Measurements from ENCODE around the gene CCNG1.

The CCNG1 gene

DNA sequence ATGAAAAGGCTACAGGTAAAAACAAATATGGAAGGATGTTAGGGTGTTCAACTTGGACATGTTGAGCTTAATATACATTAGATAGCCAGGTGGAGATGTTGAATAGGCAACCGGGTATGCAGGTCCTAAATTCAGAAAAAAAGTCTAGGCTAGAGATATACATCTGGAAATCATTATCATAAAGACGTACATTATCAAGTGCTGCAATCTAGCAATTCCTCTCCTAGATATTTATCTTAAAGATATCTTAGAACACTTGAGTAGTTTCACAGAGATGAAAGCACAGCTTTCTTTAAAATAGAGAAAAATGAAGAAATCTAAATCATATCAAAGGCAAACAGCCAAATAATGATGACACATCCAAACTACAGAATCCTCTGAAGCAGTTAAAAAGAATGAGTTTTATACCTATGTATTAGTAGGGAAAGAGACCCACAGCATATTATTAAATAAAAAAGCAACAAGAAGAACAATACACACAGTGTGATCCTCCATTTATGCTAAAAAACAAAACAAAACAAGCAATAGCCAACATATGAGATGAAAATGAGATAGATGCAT, 18.7 kb downstream of the CCNG1 start:
- peak overlapping the region; percentile 85 for H3K4me2 ChIP-seq (ENCODE audit: low read depth, low read length, poor library complexity, severe bottlenecking)
- no peaks in the 10 kb centered on the region for H3K9me3 ChIP-seq (ENCODE audit: insufficient read depth, low read depth, low read length)
- H3K9me2 ChIP-seq (replicated peaks; ENCODE audit: low read depth, low read length): no peaks in the 10 kb centered on the region
- TF ChIP-seq, protein P1, sequence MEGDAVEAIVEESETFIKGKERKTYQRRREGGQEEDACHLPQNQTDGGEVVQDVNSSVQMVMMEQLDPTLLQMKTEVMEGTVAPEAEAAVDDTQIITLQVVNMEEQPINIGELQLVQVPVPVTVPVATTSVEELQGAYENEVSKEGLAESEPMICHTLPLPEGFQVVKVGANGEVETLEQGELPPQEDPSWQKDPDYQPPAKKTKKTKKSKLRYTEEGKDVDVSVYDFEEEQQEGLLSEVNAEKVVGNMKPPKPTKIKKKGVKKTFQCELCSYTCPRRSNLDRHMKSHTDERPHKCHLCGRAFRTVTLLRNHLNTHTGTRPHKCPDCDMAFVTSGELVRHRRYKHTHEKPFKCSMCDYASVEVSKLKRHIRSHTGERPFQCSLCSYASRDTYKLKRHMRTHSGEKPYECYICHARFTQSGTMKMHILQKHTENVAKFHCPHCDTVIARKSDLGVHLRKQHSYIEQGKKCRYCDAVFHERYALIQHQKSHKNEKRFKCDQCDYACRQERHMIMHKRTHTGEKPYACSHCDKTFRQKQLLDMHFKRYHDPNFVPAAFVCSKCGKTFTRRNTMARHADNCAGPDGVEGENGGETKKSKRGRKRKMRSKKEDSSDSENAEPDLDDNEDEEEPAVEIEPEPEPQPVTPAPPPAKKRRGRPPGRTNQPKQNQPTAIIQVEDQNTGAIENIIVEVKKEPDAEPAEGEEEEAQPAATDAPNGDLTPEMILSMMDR (conservative IDR thresholded peaks at IDR 0.05; ENCODE audit: low read length): no peak
- TF ChIP-seq EZH2phosphoT487 (IDR thresholded peaks at IDR 0.05; ENCODE audit: borderline replicate concordance): no peak
- peaks cover 13% of the 10 kb centered on the region for H4K20me1 ChIP-seq (ENCODE audit: insufficient read depth, low read length, poor library complexity, severe bottlenecking)
- no peaks in the 10 kb centered on the region for H3K27me3 ChIP-seq (ENCODE audit: insufficient read depth, low read length, poor library complexity, severe bottlenecking)
- H3F3A ChIP-seq (ENCODE audit: low read depth): no peaks in the 10 kb centered on the region
- no peaks in the 10 kb centered on the region for H3K36me3 ChIP-seq (ENCODE audit: insufficient read depth, low read length)
- no peaks in the 10 kb centered on the region for H3K4me1 ChIP-seq (ENCODE audit: insufficient read depth, low read length, poor library complexity, severe bottlenecking)
- H3K79me2 ChIP-seq (ENCODE audit: insufficient read depth, low read length): peaks cover 40% of the 10 kb centered on the region
- peak overlapping the region; percentile 98 for H3K4me3 ChIP-seq (ENCODE audit: low read length, poor library complexity, severe bottlenecking)
- no peak overlapping the region for H2AFZ ChIP-seq (ENCODE audit: low read length)
- H3K9ac ChIP-seq (ENCODE audit: low read depth, low read length, poor library complexity, severe bottlenecking): no peak overlapping the region

DNA sequence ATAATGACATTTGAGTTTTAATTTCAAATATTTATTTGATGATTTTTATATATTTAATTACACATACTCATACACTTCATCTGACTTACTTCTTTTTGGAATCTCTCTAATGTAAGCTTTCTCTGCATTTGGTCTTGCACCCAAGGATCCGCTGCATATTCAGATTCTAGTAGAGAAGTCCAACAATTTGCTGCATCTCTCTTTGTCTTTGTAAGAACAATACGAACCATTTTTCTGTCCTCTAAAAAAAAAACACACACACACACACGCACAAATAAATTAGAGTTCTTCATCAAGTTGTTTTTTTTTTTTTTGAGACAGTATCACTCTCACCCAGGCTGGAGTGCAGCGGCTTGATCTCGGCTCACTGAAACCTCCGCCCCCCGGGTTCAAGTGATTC, 19.4 kb downstream of the CCNG1 start:
- H3K27me3 ChIP-seq (ENCODE audit: insufficient read depth, low read length, poor library complexity, severe bottlenecking): no peaks in the 10 kb centered on the region
- H3K9me2 ChIP-seq (replicated peaks; ENCODE audit: low read depth, low read length): no peaks in the 10 kb centered on the region
- no peaks in the 10 kb centered on the region for H3K9me3 ChIP-seq (ENCODE audit: insufficient read depth, low read depth, low read length)
- H3K4me3 ChIP-seq (ENCODE audit: low read length, poor library complexity, severe bottlenecking): peak overlapping the region; percentile 98
- peak overlapping the region; percentile 85 for H3K4me2 ChIP-seq (ENCODE audit: low read depth, low read length, poor library complexity, severe bottlenecking)
- H3K36me3 ChIP-seq (ENCODE audit: insufficient read depth, low read length): no peaks in the 10 kb centered on the region
- TF ChIP-seq, protein P1 (conservative IDR thresholded peaks at IDR 0.05; ENCODE audit: low read length): no peak
- no peak for TF ChIP-seq EZH2phosphoT487 (IDR thresholded peaks at IDR 0.05; ENCODE audit: borderline replicate concordance)
- no peak overlapping the region for H2AFZ ChIP-seq (ENCODE audit: low read length)
- peaks cover 2% of the 10 kb centered on the region for H3K4me1 ChIP-seq (ENCODE audit: insufficient read depth, low read length, poor library complexity, severe bottlenecking)
- H4K20me1 ChIP-seq (ENCODE audit: insufficient read depth, low read length, poor library complexity, severe bottlenecking): peaks cover 13% of the 10 kb centered on the region
- peaks cover 46% of the 10 kb centered on the region for H3K79me2 ChIP-seq (ENCODE audit: insufficient read depth, low read length)
- no peaks in the 10 kb centered on the region for H3F3A ChIP-seq (ENCODE audit: low read depth)
- H3K9ac ChIP-seq (ENCODE audit: low read depth, low read length, poor library complexity, severe bottlenecking): peak overlapping the region; percentile 98

DNA sequence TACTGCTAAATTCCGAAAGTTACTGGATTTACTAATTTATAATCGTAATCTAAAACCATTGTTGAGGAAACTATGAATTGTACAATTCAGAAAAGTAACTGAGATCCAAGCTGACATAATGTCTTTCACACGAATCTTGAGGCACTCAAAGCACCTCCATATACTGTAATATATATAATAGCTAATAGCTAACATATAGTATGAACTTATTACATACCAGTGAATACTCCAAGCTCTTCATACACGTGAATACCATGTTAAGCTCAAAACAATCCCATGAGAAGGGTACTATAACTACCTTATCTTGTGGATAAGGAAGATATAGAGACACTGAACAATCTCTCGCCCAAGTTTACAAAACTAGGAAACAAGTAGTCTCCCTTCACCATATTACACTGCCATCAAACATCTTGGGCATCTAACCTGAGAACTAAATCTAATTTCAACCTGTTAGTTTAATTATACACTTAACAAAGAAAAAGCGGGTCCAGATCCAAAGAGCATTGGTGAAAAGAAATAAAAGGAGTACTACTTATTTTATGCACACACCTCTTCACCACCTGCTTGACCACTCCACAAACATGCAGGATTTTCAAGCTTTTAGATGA, 21.5 kb downstream of the CCNG1 start:
- no peak for TF ChIP-seq EZH2phosphoT487 (IDR thresholded peaks at IDR 0.05; ENCODE audit: borderline replicate concordance)
- TF ChIP-seq, protein P1 (conservative IDR thresholded peaks at IDR 0.05; ENCODE audit: low read length): no peak
- H3K79me2 ChIP-seq (ENCODE audit: insufficient read depth, low read length): peaks cover 63% of the 10 kb centered on the region

More for the DNA sequence above, 21.5 kb downstream of the CCNG1 start:
- Histone ChIP-seq H2AFZ (ENCODE audit: low read length) (no peak overlapping the region), H3K4me3 (ENCODE audit: low read length, poor library complexity, severe bottlenecking) (peak overlapping the region; percentile 98), H3K9me3 (ENCODE audit: insufficient read depth, low read depth, low read length) (no peaks in the 10 kb centered on the region), H4K20me1 (ENCODE audit: insufficient read depth, low read length, poor library complexity, severe bottlenecking) (peaks cover 13% of the 10 kb centered on the region), H3K9ac (ENCODE audit: low read depth, low read length, poor library complexity, severe bottlenecking) (peak overlapping the region; percentile 98), H3K9me2 (replicated peaks; ENCODE audit: low read depth, low read length) (no peaks in the 10 kb centered on the region), H3K36me3 (ENCODE audit: insufficient read depth, low read length) (no peaks in the 10 kb centered on the region), H3K27me3 (ENCODE audit: insufficient read depth, low read length, poor library complexity, severe bottlenecking) (no peaks in the 10 kb centered on the region), H3K4me1 (ENCODE audit: insufficient read depth, low read length, poor library complexity, severe bottlenecking) (peaks cover 16% of the 10 kb centered on the region), H3K4me2 (ENCODE audit: low read depth, low read length, poor library complexity, severe bottlenecking) (peak overlapping the region; percentile 85), H3F3A (ENCODE audit: low read depth) (no peaks in the 10 kb centered on the region)

Data from Loucy (cell line).